NCI-H345 (cell line): ENCODE results near the gene KCNK18.
"Not testable (repeated sequence)": the region's sequence is repeated elsewhere in the genome, so short reads cannot be mapped to it uniquely, and the experiment has no call there.

Experiments
- DNase-seq: peaks from one replicate; lab custom pipeline; 2025; lab: John Stamatoyannopoulos, UW

Gene KCNK18

GRCh38 chr10:117170244-117170643 is 27.0 kb upstream of the KCNK18 start:
- no peak for DNase-seq

GRCh38 chr10:117174439-117175214 is 22.7 kb upstream of the KCNK18 start:
- DNase-seq: peak; percentile 84

- peak; percentile 29 for DNase-seq
These were observed 21.9 kb upstream of the KCNK18 start for GRCh38 chr10:117175215-117175900.

- peak; percentile 58 for DNase-seq
These were observed 21.3 kb upstream of the KCNK18 start for GRCh38 chr10:117175901-117176534.

- DNase-seq: no peak
These were observed 19.1 kb upstream of the KCNK18 start for GRCh38 chr10:117178190-117178589.

GRCh38 chr10:117184296-117184695 is 13.0 kb upstream of the KCNK18 start:
- DNase-seq: no peak

- DNase-seq: no peak
These were observed 12.5 kb upstream of the KCNK18 start for GRCh38 chr10:117184821-117185220.

GRCh38 chr10:117185817-117186216 is 11.5 kb upstream of the KCNK18 start:
- DNase-seq: not testable (repeated sequence)

- no peak for DNase-seq
These were observed 10.3 kb upstream of the KCNK18 start for GRCh38 chr10:117186832-117187615.

GRCh38 chr10:117188371-117188770 is 8.9 kb upstream of the KCNK18 start:
- DNase-seq: no peak

GRCh38 chr10:117189557-117189956 is 7.7 kb upstream of the KCNK18 start:
- no peak for DNase-seq

GRCh38 chr10:117198088-117198487 is 799 bp downstream of the KCNK18 start:
- no peak for DNase-seq

GRCh38 chr10:117201826-117202225 is 4.5 kb downstream of the KCNK18 start:
- no peak for DNase-seq

- DNase-seq: no peak
These were observed 7.0 kb downstream of the KCNK18 start for GRCh38 chr10:117204316-117204715.

GRCh38 chr10:117212176-117212575 is 14.9 kb downstream of the KCNK18 start:
- no peak for DNase-seq

GRCh38 chr10:117214401-117214800 is 17.1 kb downstream of the KCNK18 start:
- DNase-seq: peak; percentile 2

GRCh38 chr10:117215079-117215478 is 17.8 kb downstream of the KCNK18 start:
- no peak for DNase-seq

- DNase-seq: no peak
These were observed 18.7 kb downstream of the KCNK18 start for GRCh38 chr10:117216028-117216427.

GRCh38 chr10:117216611-117217195 is 19.4 kb downstream of the KCNK18 start:
- DNase-seq: peak; percentile 65

- peak; percentile 13 for DNase-seq
These were observed 20.0 kb downstream of the KCNK18 start for GRCh38 chr10:117217196-117217761.

GRCh38 chr10:117218654-117219053 is 21.4 kb downstream of the KCNK18 start:
- no peak for DNase-seq
